BJ (cell line): ENCODE results near the gene ZCCHC4. TPM values are rescaled to one million over a fixed set of nuclear protein-coding genes. Genes with fewer than 3 reads are reported as not detected.

Source experiments
- CTCF ChIA-PET: fragments of 350-600 bp; formaldehyde crosslinking; extraction: SDS; loops from one replicate; lab custom pipeline; 2021; ENCODE audit warnings: antibody characterized with exemption, inconsistent platforms; lab: Yijun Ruan, JAX
- POLR2A ChIA-PET: fragments of 300-600 bp; sonication (Branson Sonifier 250); formaldehyde crosslinking; extraction: SDS; loops from one replicate; lab custom pipeline; 2021; ENCODE audit warnings: antibody characterized with exemption; lab: Charles Lee
- DNase-seq: peaks from one replicate; pipeline ENCODE4 v3.0.0-alpha.2; 2011; ENCODE audit warnings: low read depth
- H3K27me3 ChIP-seq: 2 replicates; pipeline ENCODE4 v1.6.0; 2011; ENCODE audit warnings: low read length; ENCODE audit not compliant: control insufficient read depth, insufficient read depth
- H3K36me3 ChIP-seq: 2 replicates; pipeline ENCODE4 v1.5.1; 2011; ENCODE audit warnings: low read length; ENCODE audit not compliant: control insufficient read depth, insufficient read depth
- H3K4me3 ChIP-seq: 2 replicates; pipeline ENCODE4 v1.5.1; 2011; ENCODE audit warnings: low read depth, mild to moderate bottlenecking, control low read depth, low read length
- polyA plus RNA-seq: library from polyadenylated mRNA; depleted of rRNA; stranded (reverse); fragments of >200 nt; gene quantifications from 2 replicates; pipeline ENCODE4 v1.2.3, GENCODE V29; 2011
- TF ChIP-seq, protein P1 (sequence below): IDR thresholded peaks from 2 replicates; pipeline ENCODE4 v1.5.1; 2011; ENCODE audit warnings: low read depth, mild to moderate bottlenecking, control low read depth, inconsistent platforms, low read length, moderate library complexity; ENCODE audit not compliant: insufficient read depth

ZCCHC4 gene
- polyA plus RNA-seq, 1 experiment = 5.8 TPM

DNA sequence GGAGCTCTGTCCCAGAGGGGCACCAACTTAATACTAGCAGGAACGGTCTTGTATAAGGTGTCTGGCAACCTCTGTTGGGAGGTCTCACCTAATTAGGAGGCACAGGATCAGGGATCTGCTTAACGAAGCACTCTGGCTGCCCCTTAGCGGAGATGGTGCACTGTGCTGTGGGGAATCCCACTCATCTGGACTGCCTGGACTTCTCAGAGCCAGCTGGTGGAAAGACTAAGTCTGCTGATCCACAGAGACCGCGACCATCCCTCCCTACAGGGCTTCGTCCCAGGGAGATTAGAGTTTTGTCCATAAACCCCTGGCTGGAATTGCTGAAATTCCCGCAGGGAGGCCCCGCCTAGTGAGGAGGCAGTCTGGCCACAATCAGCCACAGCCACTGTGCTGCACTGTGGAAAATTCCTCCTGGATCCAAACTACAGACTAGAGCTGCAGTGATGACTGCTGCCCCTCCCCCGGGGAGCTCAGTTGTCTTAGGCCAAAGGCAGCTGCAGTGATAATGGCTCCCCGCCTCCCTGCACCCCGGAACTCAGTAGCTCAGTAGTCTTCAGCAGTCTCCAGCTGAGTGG, 22.0 kb upstream of the ZCCHC4 start:
- TF ChIP-seq, protein P1, sequence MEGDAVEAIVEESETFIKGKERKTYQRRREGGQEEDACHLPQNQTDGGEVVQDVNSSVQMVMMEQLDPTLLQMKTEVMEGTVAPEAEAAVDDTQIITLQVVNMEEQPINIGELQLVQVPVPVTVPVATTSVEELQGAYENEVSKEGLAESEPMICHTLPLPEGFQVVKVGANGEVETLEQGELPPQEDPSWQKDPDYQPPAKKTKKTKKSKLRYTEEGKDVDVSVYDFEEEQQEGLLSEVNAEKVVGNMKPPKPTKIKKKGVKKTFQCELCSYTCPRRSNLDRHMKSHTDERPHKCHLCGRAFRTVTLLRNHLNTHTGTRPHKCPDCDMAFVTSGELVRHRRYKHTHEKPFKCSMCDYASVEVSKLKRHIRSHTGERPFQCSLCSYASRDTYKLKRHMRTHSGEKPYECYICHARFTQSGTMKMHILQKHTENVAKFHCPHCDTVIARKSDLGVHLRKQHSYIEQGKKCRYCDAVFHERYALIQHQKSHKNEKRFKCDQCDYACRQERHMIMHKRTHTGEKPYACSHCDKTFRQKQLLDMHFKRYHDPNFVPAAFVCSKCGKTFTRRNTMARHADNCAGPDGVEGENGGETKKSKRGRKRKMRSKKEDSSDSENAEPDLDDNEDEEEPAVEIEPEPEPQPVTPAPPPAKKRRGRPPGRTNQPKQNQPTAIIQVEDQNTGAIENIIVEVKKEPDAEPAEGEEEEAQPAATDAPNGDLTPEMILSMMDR = no peak
- ChIA-PET CTCF (interaction anchor here (1.8 kb wide), 1 partner anchor 9 kb away, joined by 4 read pairs; no protein-coding TSS in a partner anchor), POLR2A (no interaction called here)
- H3K4me3 ChIP-seq = no peak overlapping the region
- no peak for DNase-seq
- no peaks in the 10 kb centered on the region for H3K27me3 ChIP-seq
- no peaks in the 10 kb centered on the region for H3K36me3 ChIP-seq

DNA sequence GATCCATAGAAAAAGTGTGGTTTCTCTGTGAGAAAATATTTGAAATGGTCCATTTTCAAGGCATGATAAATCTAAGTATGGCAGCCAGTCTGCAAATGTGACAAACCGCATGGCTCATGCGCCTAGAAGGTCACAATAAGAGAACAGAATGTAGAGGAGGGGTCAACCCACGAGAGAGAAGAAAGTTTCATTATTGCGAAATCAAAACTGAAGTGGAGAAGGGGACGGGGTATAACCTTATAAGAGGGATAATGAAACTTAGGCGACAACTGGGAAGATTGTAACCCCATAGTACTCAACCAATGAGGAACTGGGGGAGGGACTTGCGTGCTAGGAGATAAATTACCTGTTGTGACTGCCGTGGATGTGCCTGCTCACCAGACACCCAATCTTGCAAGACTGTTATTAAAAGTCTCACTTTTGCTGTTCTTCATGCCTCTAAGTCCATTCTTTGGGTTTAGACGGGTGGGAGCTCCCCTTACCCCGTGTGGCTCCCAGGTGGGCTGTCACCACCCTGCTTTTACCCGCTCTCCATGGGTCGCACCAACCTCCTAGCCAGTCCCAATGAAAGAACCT, 21.3 kb upstream of the ZCCHC4 start:
- H3K27me3 ChIP-seq = no peaks in the 10 kb centered on the region
- DNase-seq = no peak
- H3K36me3 ChIP-seq = no peaks in the 10 kb centered on the region
- H3K4me3 ChIP-seq = no peak overlapping the region
- ChIA-PET CTCF (interaction anchor here (1.8 kb wide), 1 partner anchor 9 kb away, joined by 4 read pairs; no protein-coding TSS in a partner anchor), POLR2A (no interaction called here)
- TF ChIP-seq, protein P1 = no peak

DNA sequence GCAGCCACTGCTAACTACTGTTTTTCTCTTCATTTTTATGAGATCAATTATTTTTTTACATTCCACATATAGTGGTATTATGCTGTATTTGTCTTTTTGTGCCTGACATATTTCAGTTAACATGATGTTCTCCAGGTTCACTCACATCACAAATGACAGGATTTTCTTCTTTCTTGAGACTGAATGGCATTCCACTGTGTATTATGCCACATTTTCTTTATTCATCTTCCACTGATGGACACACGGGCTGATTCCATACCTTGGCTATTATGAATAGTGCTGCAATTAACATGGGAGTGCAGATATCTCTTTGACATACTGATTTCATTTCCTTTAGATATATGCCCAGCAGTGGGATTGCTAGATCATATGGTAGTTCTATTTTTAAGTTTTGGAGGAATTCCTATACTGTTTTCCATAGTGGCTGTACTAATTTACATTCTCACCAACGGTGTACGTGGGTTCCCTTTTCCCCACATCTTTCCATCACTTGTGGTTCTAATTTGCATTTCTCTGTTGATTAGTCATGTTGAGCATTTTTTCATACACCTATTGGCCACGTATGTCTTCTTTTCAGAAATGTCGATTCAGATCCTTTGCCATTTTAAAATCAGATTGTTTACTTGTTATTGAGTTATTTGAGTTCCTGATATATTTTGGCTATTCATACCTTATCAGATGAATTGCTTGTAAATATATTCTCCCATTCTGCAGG, 14.9 kb upstream of the ZCCHC4 start:
- CTCF ChIA-PET = no interaction called here
- POLR2A ChIA-PET = no interaction called here

DNA sequence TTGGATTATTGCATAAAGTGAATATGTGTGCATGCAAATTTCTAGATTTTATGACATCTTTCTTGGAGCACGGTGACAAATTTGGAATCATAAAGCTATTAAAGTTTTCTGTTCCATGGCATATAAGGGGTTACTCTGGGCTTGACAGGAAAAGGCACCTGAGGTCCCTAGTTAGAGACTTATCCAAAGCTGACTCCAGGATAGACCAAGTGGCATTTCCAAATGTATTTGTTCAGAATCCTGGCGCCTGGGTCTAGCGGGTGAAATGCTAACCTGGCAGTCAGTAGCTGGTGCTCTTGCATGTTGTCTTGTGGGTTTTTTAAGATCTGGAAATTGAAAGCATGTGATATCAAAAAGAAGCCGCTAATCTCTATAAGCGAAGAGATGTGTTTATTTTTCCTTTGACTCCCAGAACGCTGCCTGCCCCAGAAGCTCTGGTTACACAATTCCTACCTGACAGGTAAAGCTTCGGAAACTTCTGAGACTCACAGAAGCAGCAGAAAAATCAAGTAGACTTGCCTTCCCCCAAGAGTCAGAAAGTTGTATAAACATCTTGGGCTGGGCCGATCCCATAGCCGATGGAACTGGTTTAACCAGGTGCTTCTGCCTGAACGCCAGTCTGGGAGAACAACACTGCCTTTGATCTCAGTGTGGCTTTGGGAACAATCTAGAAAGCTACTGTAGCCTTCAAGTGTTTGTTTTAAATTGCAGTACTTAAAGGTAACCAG, 12.9 kb upstream of the ZCCHC4 start:
- no peak for DNase-seq
- Histone ChIP-seq H3K36me3 (no peaks in the 10 kb centered on the region), H3K27me3 (peaks cover 6% of the 10 kb centered on the region; the same call in 1 of the 2 replicates), H3K4me3 (no peak overlapping the region)
- CTCF ChIA-PET = interaction anchor here (0.6 to 1.8 kb wide), 3 partner anchors 8 to 13 kb away, joined by 3 to 7 read pairs (median 4); partner anchors contain the start of gene ZCCHC4
- POLR2A ChIA-PET = no interaction called here
- TF ChIP-seq, protein P1 = no peak

More for the DNA sequence above, 14.9 kb upstream of the ZCCHC4 start:
- no peaks in the 10 kb centered on the region for H3K36me3 ChIP-seq
- TF ChIP-seq, protein P1 = no peak
- no peak overlapping the region for H3K4me3 ChIP-seq
- no peak for DNase-seq
- peaks cover 6% of the 10 kb centered on the region; the same call in 1 of the 2 replicates for H3K27me3 ChIP-seq
